GM12878 (cell line): ENCODE results near the gene RALGAPA2. TPM values are rescaled to one million over a fixed set of nuclear protein-coding genes. Genes with fewer than 3 reads are reported as not detected.
A peak's percentile ranks its signal among the peaks of the same experiment; 100 is the strongest.

Source experiments
- ATAC-seq: fragments of 200-7000 bp; cut with Tn5 transposase; 3 replicates; pipeline ENCODE4 v1.9.1; 2020; ENCODE audit warnings: mild to moderate bottlenecking, moderate library complexity
- BruUV-seq: library from RNA; stranded (reverse); fragments of 400-500 nt; replicated peaks from 2 replicates; lab custom pipeline; 2021; lab: Mats Ljungman, UMichigan
- CTCF ChIA-PET: fragments of 300-600 bp; sonication (Branson Sonifier 250); formaldehyde crosslinking; extraction: SDS; loops from one replicate; lab custom pipeline; 2021; ENCODE audit warnings: inconsistent platforms; lab: Yijun Ruan, JAX
- POLR2A ChIA-PET: fragments of 350-600 bp; formaldehyde crosslinking; extraction: SDS; loops from one replicate; lab custom pipeline; 2021; ENCODE audit warnings: inconsistent platforms; lab: Charles Lee
- RAD21 ChIA-PET: fragments of 300-600 bp; sonication (Branson Sonifier 250); formaldehyde crosslinking; loops from one replicate; lab custom pipeline; 2023; ENCODE audit warnings: antibody characterized with exemption; ENCODE audit not compliant: unreplicated experiment; lab: Charles Lee
- SMC1A ChIA-PET: fragments of 300-600 bp; sonication (Branson Sonifier 250); formaldehyde crosslinking; loops from one replicate; lab custom pipeline; 2023; ENCODE audit not compliant: unreplicated experiment, uncharacterized antibody; lab: Charles Lee
- DNase-seq: peaks from one replicate; pipeline ENCODE4 v3.0.0-alpha.2; 2011; ENCODE audit warnings: low read depth, low spot score
- FAIRE-seq: peaks from 3 replicates; lab custom pipeline; 2011; peaks lifted over from hg19 to GRCh38; lab: Jason Lieb, UNC
- H2AFZ ChIP-seq: 2 replicates; pipeline ENCODE4 v1.6.0; 2011; ENCODE audit warnings: low read depth, low read length, control low read depth; ENCODE audit not compliant: control insufficient read depth
- H3K27ac ChIP-seq: 2 replicates; pipeline ENCODE4 v1.5.1; 2011; ENCODE audit warnings: control low read depth; ENCODE audit not compliant: control insufficient read depth, insufficient read depth
- H3K27me3 ChIP-seq, 2 experiments: replicated peaks in 1 of 2; 2 replicates each; pipeline versions ENCODE4 v1.6.0 to v1.6.1; 2011; ENCODE audit warnings: low read length in 1 of 2; ENCODE audit not compliant: control insufficient read depth in 2 of 2, insufficient read depth in 2 of 2
- H3K36me3 ChIP-seq, 2 experiments: 2 replicates each; pipeline ENCODE4 v1.5.1; 2011; ENCODE audit warnings: low read length in 1 of 2; ENCODE audit not compliant: control insufficient read depth in 2 of 2, insufficient read depth in 2 of 2
- H3K4me1 ChIP-seq: 2 replicates; pipeline ENCODE4 v1.6.1; 2011; ENCODE audit warnings: mild to moderate bottlenecking, low read length, moderate library complexity, mixed read lengths; ENCODE audit not compliant: control insufficient read depth, insufficient read depth
- H3K4me2 ChIP-seq: 2 replicates; pipeline ENCODE4 v1.6.0; 2011; ENCODE audit warnings: control low read depth; ENCODE audit not compliant: control insufficient read depth, insufficient read depth
- H3K4me3 ChIP-seq: fragments of 200-600 bp; sonication (generic); 2 replicates; pipeline ENCODE4 v1.5.1; 2016
- H3K79me2 ChIP-seq: 2 replicates; pipeline ENCODE4 v1.6.0; 2011; ENCODE audit warnings: low read length; ENCODE audit not compliant: control insufficient read depth, insufficient read depth
- H3K9ac ChIP-seq: 2 replicates; pipeline ENCODE4 v1.8.0; 2011; ENCODE audit warnings: low read length, control low read depth, mixed read lengths; ENCODE audit not compliant: control insufficient read depth, insufficient read depth
- H3K9me3 ChIP-seq: replicated peaks from 3 replicates; pipeline ENCODE4 v1.5.1; 2011; ENCODE audit warnings: mild to moderate bottlenecking, low read length; ENCODE audit not compliant: control insufficient read depth, insufficient read depth
- H4K20me1 ChIP-seq: 2 replicates; pipeline ENCODE4 v1.6.0; 2011; ENCODE audit not compliant: control insufficient read depth, insufficient read depth
- ELK1 ChIP-seq: IDR thresholded peaks from 2 replicates; pipeline ENCODE4 v1.6.1; 2012; ENCODE audit warnings: low read depth, low read length, improper control_type of control experiment
- MEF2B ChIP-seq: fragments of 450-650 bp; IDR thresholded peaks from 2 replicates; pipeline ENCODE4 v1.6.1; 2018; ENCODE audit warnings: mild to moderate bottlenecking, moderate library complexity; ENCODE audit not compliant: partially characterized antibody, poor library complexity, severe bottlenecking
- MYB ChIP-seq: fragments of 150-350 bp; IDR thresholded peaks from 2 replicates; pipeline ENCODE4 v1.6.1; 2014; ENCODE audit warnings: mild to moderate bottlenecking, low read depth, low read length, borderline replicate concordance
- RAD21 ChIP-seq: IDR thresholded peaks from 2 replicates; pipeline ENCODE4 v1.6.1; 2011; ENCODE audit warnings: mild to moderate bottlenecking, low read depth, low read length, moderate library complexity; ENCODE audit not compliant: insufficient read depth
- SIX5 ChIP-seq: IDR thresholded peaks from 2 replicates; pipeline ENCODE4 v1.6.1; 2011; ENCODE audit warnings: mild to moderate bottlenecking, low read depth, low read length, moderate library complexity; ENCODE audit not compliant: severe bottlenecking
- WGBS: methylation state at CpG from one replicate; pipeline ENCODE4 v1.1.6; 2016; ENCODE audit warnings: low lambda C conversion rate; ENCODE audit not compliant: insufficient replicate concordance, insufficient coverage; ENCODE audit errors: missing lambda C conversion rate; 5-methylcytosine and 5-hydroxymethylcytosine counted together
- in situ Hi-C: fragments of 300-500 bp; cut with MboI; formaldehyde crosslinking; loops from 9 replicates; pipeline ENCODE4 v1.14.3; 2018; ENCODE audit warnings: mixed read lengths
- intact Hi-C: fragments of 100-400 bp; cut with micrococcal nuclease; formaldehyde crosslinking; loops from one replicate; pipeline ENCODE4 v1.14.2; 2022; ENCODE audit not compliant: unreplicated experiment
- polyA plus RNA-seq, 11 experiments: library from polyadenylated mRNA; depleted of rRNA in 4 of 11; unstranded in 6 of 11; stranded (reverse) in 5 of 11; fragments of >200 nt; fragmentation: Nextera tagmentation in 4 of 11; fragmentation: Illumina TruSeq in 1 of 11; extraction: Ambion mirVana in 4 of 11; extraction: Trizol in 1 of 11; gene quantifications; 1 replicate in 1 of 11; 2 replicates in 10 of 11; pipeline versions ENCODE4 v1.2.1 to v1.2.3, GENCODE V29; 2011 to 2016; ENCODE audit warnings: inconsistent platforms in 2 of 11, missing spikeins in 2 of 11, low read depth in 1 of 11
- total RNA-seq, 4 experiments: library from RNA; depleted of rRNA in 3 of 4; stranded (reverse); fragments of >200 nt in 3 of 4; fragmentation: Illumina TruSeq in 1 of 4; extraction: Trizol in 1 of 4; gene quantifications; 2 replicates each; pipeline versions ENCODE4 v1.2.1 to v1.2.3, GENCODE V29; 2013 to 2021

The RALGAPA2 gene
- total and polyA plus RNA-seq, 10 of the 15 experiments (the other 5 are each of a cell fraction or from before 2014, with no cell fraction given) = 2.9 to 29.4 (median 19.6) TPM

DNA sequence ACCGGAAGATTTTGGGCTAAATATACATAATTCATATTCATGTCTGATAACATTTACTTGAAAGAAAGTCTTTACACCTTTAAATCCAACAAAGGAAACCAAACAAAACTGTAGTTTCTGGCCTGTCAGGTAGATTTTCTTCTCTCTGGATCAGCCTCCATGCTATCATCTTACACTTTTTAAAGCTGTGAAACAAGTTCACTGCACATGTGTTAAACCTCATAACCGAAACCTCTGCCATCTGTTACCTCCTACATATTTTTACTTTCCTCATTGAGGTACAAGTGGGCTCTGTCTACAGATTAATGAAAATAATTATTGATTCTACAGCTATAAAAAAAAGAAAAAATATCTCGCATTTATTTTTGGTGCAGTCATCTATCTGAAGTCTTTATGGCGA lies 149.9 kb downstream of the RALGAPA2 start:
- Histone ChIP-seq H2AFZ (no peak overlapping the region), H3K27me3 (no peaks in the 10 kb centered on the region), H3K79me2 (no peaks in the 10 kb centered on the region), H4K20me1 (no peaks in the 10 kb centered on the region), H3K4me3 (no peak overlapping the region), H3K36me3 (no peaks in the 10 kb centered on the region; a peak in 2 of 4 replicates), H3K4me2 (no peak overlapping the region), H3K9ac (no peak overlapping the region), H3K27ac (peak overlapping the region; percentile 37; the same call in 1 of the 2 replicates), H3K4me1 (peaks cover 16% of the 10 kb centered on the region; the same call in 1 of the 2 replicates), H3K9me3 (no peaks in the 10 kb centered on the region)
- TF ChIP-seq MEF2B = no peak
- no peak for TF ChIP-seq MYB
- no peak for TF ChIP-seq RAD21
- TF ChIP-seq SIX5 = no peak
- no peak for TF ChIP-seq ELK1
- no TSS peak for BruUV-seq
- DNase-seq = no peak
- FAIRE-seq = no peak
- peak; percentile 76 for ATAC-seq
- SMC1A ChIA-PET = interaction anchor here (0.7 to 5.1 kb wide), 11 partner anchors 9 to 128 kb away, joined by 3 to 47 read pairs (median 5); no protein-coding TSS in a partner anchor
- in situ Hi-C loops (no loop called here), intact Hi-C loops (loop anchor here (5.0 to 10.0 kb wide), 2 partner anchors 95 to 118 kb away; no protein-coding TSS in a partner anchor)
- CTCF ChIA-PET = interaction anchor here (0.9 to 2.3 kb wide), 7 partner anchors 11 to 203 kb away, joined by 3 to 9 read pairs (median 3); no protein-coding TSS in a partner anchor
- POLR2A ChIA-PET = interaction anchor here (0.9 to 1.6 kb wide), 3 partner anchors 16 to 110 kb away, joined by 3 to 5 read pairs (median 3); no protein-coding TSS in a partner anchor
- RAD21 ChIA-PET = interaction anchor here (0.6 to 3.8 kb wide), 10 partner anchors 17 to 204 kb away, joined by 3 to 19 read pairs (median 4); no protein-coding TSS in a partner anchor
- 90% methylated on average over 4 of the region's 4 CpGs for WGBS
